T-cell (primary cell): Measurements from ENCODE around the gene LOX. TPM values are rescaled to one million over a fixed set of nuclear protein-coding genes. Genes with fewer than 3 reads are reported as not detected.

ENCODE experiments used
- ATAC-seq, 4 experiments: fragments of 200-7000 bp in 3 of 4; fragments of 150-1000 bp in 1 of 4; cut with Tn5 transposase; replicated peaks in 1 of 4; 1 replicate in 3 of 4; 2 replicates in 1 of 4; pipeline ENCODE4 v1.10.0; 2021; ENCODE audit warnings: moderate library complexity in 3 of 4, mild to moderate bottlenecking in 2 of 4, moderate number of reproducible peaks in 1 of 4
- CTCF ChIA-PET, 2 donors: fragments of 300-600 bp; sonication (Branson Sonifier 250); formaldehyde crosslinking; loops; one replicate each; lab custom pipeline; 2022; ENCODE audit warnings: antibody characterized with exemption in 2 of 2; lab: Charles Lee
- POLR2A ChIA-PET, 2 donors: fragments of 300-600 bp; sonication (Branson Sonifier 250); formaldehyde crosslinking; loops; one replicate each; lab custom pipeline; 2022; ENCODE audit warnings: antibody characterized with exemption in 2 of 2; lab: Charles Lee
- DNase-seq, 35 experiments: peaks; one replicate each; pipeline versions ENCODE4 v3.0.0 to v3.0.0-alpha.2; 2013 to 2023
- H3K27ac ChIP-seq: one replicate; pipeline ENCODE4 v1.5.1; 2013; ENCODE audit warnings: low read length
- H3K27me3 ChIP-seq, 2 experiments: replicated peaks in 1 of 2; 1 replicate in 1 of 2; 2 replicates in 1 of 2; pipeline versions ENCODE4 v1.6.1 to v1.7.0; 2013; ENCODE audit warnings: low read length in 1 of 2, mixed read lengths in 1 of 2; ENCODE audit not compliant: control insufficient read depth in 2 of 2, insufficient read depth in 2 of 2; ENCODE audit errors: extremely low read depth in 1 of 2
- H3K36me3 ChIP-seq, 2 donors: 1 replicate in 1 of 2; 2 replicates in 1 of 2; pipeline versions ENCODE4 v1.6.1 to v1.7.0; 2013; ENCODE audit warnings: low read length in 1 of 2; ENCODE audit not compliant: control insufficient read depth in 2 of 2, insufficient read depth in 1 of 2; ENCODE audit errors: extremely low read depth in 1 of 2
- H3K4me1 ChIP-seq, 2 experiments: 1 replicate in 1 of 2; 2 replicates in 1 of 2; pipeline versions ENCODE4 v1.6.1 to v1.7.0; 2013; ENCODE audit warnings: low read length in 2 of 2, mixed read lengths in 1 of 2; ENCODE audit not compliant: insufficient read depth in 2 of 2, control insufficient read depth in 1 of 2; ENCODE audit errors: extremely low read depth in 1 of 2
- H3K4me3 ChIP-seq, 2 donors: 1 replicate in 1 of 2; 2 replicates in 1 of 2; pipeline versions ENCODE4 v1.5.1 to v1.7.0; 2013; ENCODE audit warnings: mild to moderate bottlenecking in 2 of 2, low read length in 1 of 2, moderate library complexity in 1 of 2; ENCODE audit not compliant: control insufficient read depth in 1 of 2; ENCODE audit errors: extremely low read depth in 1 of 2
- H3K9me3 ChIP-seq: 2 replicates; pipeline ENCODE4 v1.7.0; 2013
- H3K27ac Mint-ChIP-seq, 2 donors: one replicate each; pipeline ENCODE4 v1.8.0; 2020 to 2021; ENCODE audit warnings: mild to moderate bottlenecking in 2 of 2, mixed read lengths in 2 of 2
- H3K27me3 Mint-ChIP-seq, 2 donors: one replicate each; pipeline ENCODE4 v1.8.0; 2021 to 2022; ENCODE audit warnings: mixed read lengths in 2 of 2
- H3K36me3 Mint-ChIP-seq: one replicate; pipeline ENCODE4 v1.8.0; 2021; ENCODE audit warnings: mixed read lengths
- H3K4me1 Mint-ChIP-seq, 3 donors: one replicate each; pipeline ENCODE4 v1.8.0; 2020 to 2022; ENCODE audit warnings: mixed read lengths in 3 of 3, mild to moderate bottlenecking in 1 of 3
- H3K4me3 Mint-ChIP-seq, 3 donors: one replicate each; pipeline ENCODE4 v1.8.0; 2020 to 2022; ENCODE audit warnings: mild to moderate bottlenecking in 3 of 3, mixed read lengths in 3 of 3, moderate library complexity in 3 of 3
- H3K9me3 Mint-ChIP-seq, 3 donors: one replicate each; pipeline ENCODE4 v1.8.0; 2020 to 2022; ENCODE audit warnings: mixed read lengths in 3 of 3
- WGBS: methylation state at CpG from one replicate; pipeline ENCODE4 v1.1.5; 2013; ENCODE audit warnings: missing lambda C conversion rate; ENCODE audit not compliant: insufficient coverage; 5-methylcytosine and 5-hydroxymethylcytosine counted together
- total RNA-seq, 35 experiments: library from RNA in 6 of 35; stranded (reverse) in 6 of 35; fragments of 120-200 nt in 1 of 35; gene quantifications; one replicate each; pipeline versions ENCODE4 v1.2.1 to v1.2.4 and lab custom pipeline; 2013 to 2026

The LOX gene
- total RNA-seq, 5 donors from 2014 or later (not counting 1 experiment from before 2014, with no cell fraction given): 0.20 to 0.88 (median 0.51) TPM; not detected in 2

DNA sequence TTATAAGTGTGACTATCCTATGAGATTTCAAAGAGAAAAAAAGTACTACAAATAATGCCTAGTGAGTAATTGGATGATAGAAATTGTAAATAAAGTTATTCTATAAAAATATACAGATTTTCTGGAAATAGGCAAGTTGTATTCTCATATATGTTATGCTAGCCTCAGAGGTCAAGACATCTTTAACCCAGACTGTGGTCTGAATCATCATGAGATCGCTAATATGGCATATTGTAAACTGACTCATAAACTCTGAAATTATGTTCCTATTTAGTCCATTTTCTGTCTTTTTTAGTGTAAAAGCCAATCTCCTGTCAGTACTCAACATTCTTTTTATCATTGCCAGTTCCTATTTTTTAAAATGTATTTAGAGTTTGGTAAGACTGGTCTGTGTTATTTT, 14.2 kb downstream of the LOX start:
- H3K27me3 ChIP-seq: no peaks in the 10 kb centered on the region
- no peak overlapping the region for H3K4me3 ChIP-seq
- no peak overlapping the region for H3K27ac ChIP-seq
- Mint-ChIP-seq H3K4me1 (no peaks in the 10 kb centered on the region), H3K27ac (no peak overlapping the region), H3K36me3 (peaks cover 4% of the 10 kb centered on the region), H3K27me3 (no peaks in the 10 kb centered on the region), H3K9me3 (no peaks in the 10 kb centered on the region), H3K4me3 (no peak overlapping the region)
- H3K9me3 ChIP-seq: no peaks in the 10 kb centered on the region
- H3K4me1 ChIP-seq: no peaks in the 10 kb centered on the region
- ChIA-PET CTCF (no interaction called here), POLR2A (no interaction called here)
- no peak for ATAC-seq
- no peaks in the 10 kb centered on the region for H3K36me3 ChIP-seq
- DNase-seq: no peak
- no CpG with 5 or more reads among the region's 1 CpG for WGBS

DNA sequence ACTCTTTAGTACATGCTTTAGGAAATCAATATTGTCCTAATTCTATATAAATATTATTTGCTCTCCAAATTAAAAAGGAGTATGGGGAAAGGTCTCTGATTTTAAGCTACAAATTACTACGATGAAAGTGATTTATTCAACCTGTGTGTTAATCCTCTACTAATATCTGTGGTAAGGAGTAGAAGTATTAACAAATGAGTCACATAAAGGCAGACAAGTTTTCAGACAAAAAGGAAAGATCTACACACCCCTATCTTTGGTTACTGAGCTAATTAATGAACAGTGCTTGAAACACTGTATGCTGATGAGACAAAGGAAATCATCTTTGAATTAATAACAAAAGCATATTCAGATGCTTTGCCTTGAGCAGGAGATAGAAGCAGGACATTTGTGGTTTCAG, 15.9 kb downstream of the LOX start:
- Histone ChIP-seq H3K9me3 (no peaks in the 10 kb centered on the region), H3K4me1 (no peaks in the 10 kb centered on the region), H3K4me3 (no peak overlapping the region), H3K27me3 (no peaks in the 10 kb centered on the region), H3K36me3 (no peaks in the 10 kb centered on the region), H3K27ac (no peak overlapping the region)
- POLR2A ChIA-PET: no interaction called here
- ATAC-seq (no peak), DNase-seq (no peak)
- CTCF ChIA-PET: no interaction called here
- Mint-ChIP-seq H3K27ac (no peak overlapping the region), H3K36me3 (no peaks in the 10 kb centered on the region), H3K4me1 (no peaks in the 10 kb centered on the region), H3K27me3 (no peaks in the 10 kb centered on the region), H3K9me3 (no peaks in the 10 kb centered on the region), H3K4me3 (no peak overlapping the region)
- WGBS: no CpG with 5 or more reads among the region's 1 CpG

DNA sequence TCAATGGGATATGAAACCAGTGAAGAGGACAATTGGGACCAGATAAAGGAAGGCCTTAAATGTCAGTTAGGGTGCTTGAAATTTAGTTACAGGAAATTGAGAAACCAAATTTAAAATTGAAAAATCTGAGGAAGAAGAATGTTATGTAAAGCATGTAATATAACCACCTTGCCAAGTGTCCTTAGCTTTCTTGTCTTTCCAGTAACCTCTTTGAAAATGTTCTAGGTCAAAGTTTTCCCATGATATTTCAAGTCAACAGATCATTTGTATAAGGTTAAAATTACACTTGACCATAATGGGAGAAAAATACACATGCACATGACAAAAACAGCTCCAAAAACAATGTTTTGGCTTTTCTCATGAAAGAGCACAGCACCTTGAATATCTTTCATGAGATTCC, 21.1 kb downstream of the LOX start:
- H3K27me3 Mint-ChIP-seq: no peaks in the 10 kb centered on the region
- no peak overlapping the region for H3K27ac ChIP-seq
- H3K4me3 Mint-ChIP-seq: no peak overlapping the region
- no peak overlapping the region for H3K27ac Mint-ChIP-seq
- no peak overlapping the region for H3K4me3 ChIP-seq
- no peaks in the 10 kb centered on the region for H3K4me1 ChIP-seq
- peaks cover 16% of the 10 kb centered on the region for H3K36me3 Mint-ChIP-seq
- H3K27me3 ChIP-seq: no peaks in the 10 kb centered on the region
- ChIA-PET CTCF (no interaction called here), POLR2A (no interaction called here)
- H3K9me3 ChIP-seq: no peaks in the 10 kb centered on the region
- peaks cover 0 to 2% (median 0%) of the 10 kb centered on the region in 3 donors for H3K9me3 Mint-ChIP-seq
- no peaks in the 10 kb centered on the region for H3K36me3 ChIP-seq
- no peaks in the 10 kb centered on the region for H3K4me1 Mint-ChIP-seq
- ATAC-seq: no peak
- no peak for DNase-seq

DNA sequence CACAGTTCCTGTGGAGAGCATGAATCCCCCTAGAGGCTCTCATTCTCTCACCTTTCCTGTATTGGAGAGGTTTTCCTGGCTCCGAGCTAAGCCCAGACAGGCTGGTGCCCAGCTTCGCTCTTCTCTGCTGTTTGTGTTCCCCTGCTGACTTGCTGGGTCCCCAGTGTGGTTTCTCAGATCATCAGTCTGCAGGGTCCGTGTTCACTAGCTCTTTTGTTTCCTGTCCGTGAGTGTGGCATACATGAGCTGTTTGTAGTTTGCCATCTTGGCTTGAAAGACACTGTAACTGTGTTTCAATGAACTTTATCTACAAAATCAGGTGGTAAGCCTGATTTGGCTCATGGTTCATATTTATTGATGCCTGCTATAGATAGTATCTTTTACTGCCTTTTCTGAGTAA, 23.8 kb downstream of the LOX start:
- CTCF ChIA-PET: no interaction called here
- H3K4me3 ChIP-seq: no peak overlapping the region
- no peak overlapping the region for H3K27ac Mint-ChIP-seq
- no peak for DNase-seq
- H3K4me1 ChIP-seq: no peaks in the 10 kb centered on the region
- H3K9me3 Mint-ChIP-seq: peaks cover 0 to 2% (median 0%) of the 10 kb centered on the region in 3 donors
- H3K27me3 Mint-ChIP-seq: no peaks in the 10 kb centered on the region
- peaks cover 35% of the 10 kb centered on the region for H3K36me3 Mint-ChIP-seq
- H3K36me3 ChIP-seq: no peaks in the 10 kb centered on the region
- 69% methylated on average over 3 of the region's 4 CpGs for WGBS
- no peaks in the 10 kb centered on the region for H3K27me3 ChIP-seq
- no peak overlapping the region for H3K4me3 Mint-ChIP-seq
- ATAC-seq: no peak
- H3K9me3 ChIP-seq: no peaks in the 10 kb centered on the region
- no peaks in the 10 kb centered on the region for H3K4me1 Mint-ChIP-seq
- POLR2A ChIA-PET: no interaction called here
- H3K27ac ChIP-seq: no peak overlapping the region

DNA sequence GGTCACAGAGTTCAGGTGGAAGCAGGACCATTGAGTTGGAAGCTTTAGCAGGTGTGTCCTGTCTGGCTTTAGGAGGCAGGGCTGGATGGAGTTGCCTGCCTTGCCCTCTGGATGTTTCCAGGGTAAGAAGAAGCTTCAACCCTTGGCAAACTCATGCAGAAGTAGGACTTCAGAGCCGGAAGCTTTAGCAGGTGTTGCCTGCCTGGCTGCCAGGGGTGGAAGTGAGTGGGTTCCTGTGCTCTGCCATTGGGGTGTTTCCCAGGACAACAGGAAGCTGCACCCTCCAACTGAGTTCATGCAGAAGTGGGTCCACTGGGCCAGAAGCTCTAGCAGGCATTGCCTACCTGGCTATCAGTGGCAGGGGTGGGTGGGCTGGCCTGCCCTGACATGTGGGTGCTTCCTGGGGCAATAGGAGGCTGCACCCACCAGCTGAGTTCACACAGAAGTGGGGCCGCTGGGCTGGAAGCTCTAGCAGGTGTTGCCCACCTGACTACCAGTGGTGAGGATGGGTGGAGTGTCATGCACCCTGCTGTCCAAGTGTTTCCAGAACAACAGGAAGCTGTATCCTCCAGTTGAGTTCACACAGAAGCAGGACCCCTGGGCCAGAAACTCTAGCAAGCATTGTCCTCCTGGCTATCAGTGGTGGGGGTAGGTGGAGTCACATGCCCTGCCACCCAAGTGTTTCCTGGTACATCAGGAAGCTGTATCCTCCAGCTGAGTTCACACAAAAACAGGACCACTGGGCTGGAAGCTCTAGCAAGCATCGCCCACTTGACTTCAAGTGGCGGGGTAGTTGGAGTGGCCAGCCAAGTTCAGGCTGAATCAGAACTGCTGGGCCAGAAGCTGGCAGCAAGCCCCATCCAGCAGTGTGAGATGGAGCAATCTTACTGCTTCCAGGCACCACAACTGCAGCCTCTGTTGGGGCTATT, 24.6 kb downstream of the LOX start:
- Histone ChIP-seq H3K4me3 (no peak overlapping the region), H3K9me3 (no peaks in the 10 kb centered on the region), H3K27ac (no peak overlapping the region), H3K4me1 (no peaks in the 10 kb centered on the region), H3K27me3 (no peaks in the 10 kb centered on the region), H3K36me3 (no peaks in the 10 kb centered on the region)
- WGBS: 100% methylated on average over 4 of the region's 4 CpGs
- ChIA-PET POLR2A (no interaction called here), CTCF (no interaction called here)
- Mint-ChIP-seq H3K27me3 (no peaks in the 10 kb centered on the region), H3K27ac (no peak overlapping the region), H3K9me3 (peaks cover 0 to 2% (median 0%) of the 10 kb centered on the region in 3 donors), H3K4me1 (no peaks in the 10 kb centered on the region), H3K4me3 (no peak overlapping the region), H3K36me3 (peaks cover 42% of the 10 kb centered on the region)
- no peak for DNase-seq
- no peak for ATAC-seq

DNA sequence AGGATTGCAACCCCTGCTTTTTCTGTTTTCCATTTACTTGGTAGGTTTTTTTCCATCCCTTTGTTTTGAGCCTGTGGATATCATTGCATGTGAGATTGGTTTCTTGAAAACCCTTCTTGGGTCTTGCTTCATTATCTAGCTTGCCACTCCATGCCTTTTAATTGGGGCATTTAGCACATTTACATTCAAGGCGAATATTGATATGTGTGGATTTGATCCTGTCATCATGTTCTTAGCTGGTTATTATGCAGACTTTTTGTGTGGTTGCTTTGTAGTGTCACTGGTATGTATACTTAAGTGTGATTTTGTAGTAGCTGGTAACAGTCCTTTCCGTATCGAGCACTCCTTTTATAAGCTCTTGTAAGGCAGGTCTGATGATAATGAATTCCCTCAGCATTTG, 26.5 kb downstream of the LOX start:
- H3K4me3 Mint-ChIP-seq: no peak overlapping the region

More for the DNA sequence above, 26.5 kb downstream of the LOX start:
- ATAC-seq: no peak
- DNase-seq: no peak
- no peaks in the 10 kb centered on the region for H3K9me3 ChIP-seq
- H3K27ac ChIP-seq: no peak overlapping the region
- no peaks in the 10 kb centered on the region for H3K4me1 ChIP-seq
- CTCF ChIA-PET: no interaction called here
- no peaks in the 10 kb centered on the region for H3K27me3 ChIP-seq
- POLR2A ChIA-PET: interaction anchor here in 1 of 2 donors (0.7 kb wide), 1 partner anchor 48 kb away, joined by 3 read pairs; no protein-coding TSS in a partner anchor
- no peak overlapping the region for H3K4me3 ChIP-seq
- Mint-ChIP-seq H3K4me1 (no peaks in the 10 kb centered on the region), H3K9me3 (peaks cover 0 to 2% (median 0%) of the 10 kb centered on the region in 3 donors), H3K27ac (no peak overlapping the region), H3K36me3 (peaks cover 49% of the 10 kb centered on the region), H3K27me3 (no peaks in the 10 kb centered on the region)
- 90% methylated on average over 2 of the region's 3 CpGs for WGBS
- H3K36me3 ChIP-seq: no peaks in the 10 kb centered on the region
